Ovary (tissue), 10 donors: Measurements from ENCODE around the gene HOXA4. TPM values are rescaled to one million over a fixed set of nuclear protein-coding genes. Genes with fewer than 3 reads are reported as not detected.
A peak's percentile ranks its signal among the peaks of the same experiment; 100 is the strongest.

Source experiments
- DNase-seq, 5 donors: peaks; one replicate each; pipeline ENCODE4 v3.0.0-alpha.2; 2019 to 2020
- H3K27ac ChIP-seq, 2 donors: fragments of 200-600 bp; one replicate each; pipeline versions ENCODE4 v1.5.1 to v1.8.0; 2019 to 2022
- H3K27me3 ChIP-seq: fragments of 200-600 bp; one replicate; pipeline ENCODE4 v1.8.0; 2022
- H3K36me3 ChIP-seq: fragments of 200-600 bp; sonication (generic); one replicate; pipeline ENCODE4 v1.5.1; 2019
- H3K4me1 ChIP-seq: one replicate; pipeline ENCODE4 v1.8.1; 2013; ENCODE audit warnings: mild to moderate bottlenecking, moderate library complexity; ENCODE audit not compliant: insufficient read depth
- H3K4me3 ChIP-seq: fragments of 200-600 bp; sonication (generic); one replicate; pipeline ENCODE4 v1.5.1; 2017
- H3K9me3 ChIP-seq, 2 donors: fragments of 200-600 bp in 1 of 2; sonication (generic) in 1 of 2; one replicate each; pipeline versions ENCODE4 v1.5.1 to v1.8.1; 2013 to 2019; ENCODE audit warnings: mild to moderate bottlenecking in 1 of 2, moderate library complexity in 1 of 2
- CTCF ChIP-seq, 3 donors: fragments of 450-650 bp in 2 of 3; fragments of 200-600 bp in 1 of 3; IDR thresholded peaks; one replicate each; pipeline versions ENCODE4 v1.5.1 to v1.8.0; 2016 to 2022; ENCODE audit warnings: antibody characterized with exemption in 3 of 3, mild to moderate bottlenecking in 1 of 3
- EP300 ChIP-seq: sonication (generic); formaldehyde crosslinking; IDR thresholded peaks from one replicate; pipeline ENCODE4 v1.6.1; 2017; ENCODE audit warnings: antibody characterized with exemption
- POLR2A ChIP-seq: fragments of 450-650 bp; IDR thresholded peaks from one replicate; pipeline ENCODE4 v1.6.1; 2017; ENCODE audit warnings: antibody characterized with exemption, mild to moderate bottlenecking, moderate library complexity
- WGBS, 3 donors: extraction: QIAGEN DNeasy Blood & Tissue Kit in 1 of 3; methylation state at CpG; one replicate each; pipeline versions ENCODE4 v1.1.5 to v1.1.7; 2013 to 2017; 5-methylcytosine and 5-hydroxymethylcytosine counted together
- intact Hi-C, 4 donors: fragments of 100-400 bp; cut with DNase I; formaldehyde crosslinking; loops; one replicate each; pipeline versions ENCODE4 v1.11.0 to v1.15.1; 2022 to 2023
- long read RNA-seq, 3 donors: library from polyadenylated mRNA in 2 of 3; unstranded in 2 of 3; transcript quantifications; one replicate each; pipeline ENCODE4 v2.0.0 and lab custom pipeline, GENCODE V29; 2021 to 2026
- polyA plus RNA-seq, 2 donors: library from polyadenylated mRNA; stranded (reverse); fragments of 200-250 nt in 1 of 2; fragments of 350-450 nt in 1 of 2; fragmentation: Illumina TruSeq in 1 of 2; extraction: RNeasy Lipid Tissue Mini Kit (QIAGEN cat#74804) in 1 of 2; gene quantifications; one replicate each; pipeline ENCODE4 v1.2.3, GENCODE V29; 2013 to 2014
- total RNA-seq, 7 donors: library from RNA; depleted of rRNA in 2 of 7; stranded (reverse); fragments of >200 nt in 2 of 7; fragmentation: NEBNext Ultra II Directional in 3 of 7; extraction: Animal tissue kit (Norgen Biotek cat#: 25700) in 3 of 7; gene quantifications; one replicate each; pipeline versions ENCODE4 v1.1.0 to v1.2.4, GENCODE V29; 2016 to 2023
- donor health status: DM: no; HTN: no; CAD: no; lungs with moderate emphysema.
- donor health status: DM: no; HTN: no; CAD: no.
- donor health status: Bipolar disorder and iron deficiency.
- donor health status: DM: yes; HTN: yes; CAD: no.
- donor health status: DM: no; HTN: no; CAD: no.
- donor health status: DM: yes; HTN: yes; CAD: no.

Gene HOXA4
- total RNA-seq (10 to 100 TPM in 2 of 7 donors, 1 to 10 TPM in 3, under 1 TPM in 2; 0.22 to 34.0 (median 2.3) TPM), polyA plus RNA-seq (10 to 100 TPM in 1 of 2 donors, 1 to 10 TPM in 1; 6.6 to 12.9 TPM)
- long read RNA-seq, donor 1, partial matches to known transcripts = 0 of 2 reads
- long read RNA-seq, donor 1, other reads (novel, unspliced or antisense) = 0 of 2 reads
- long read RNA-seq, donor 2, transcript HOXA4-204 (2 exons, 1,728 nt) = major isoform, 8 of 8 reads
- long read RNA-seq, donor 2, partial matches to known transcripts = 0 of 8 reads
- long read RNA-seq, donor 2, other reads (novel, unspliced or antisense) = 0 of 8 reads
- long read RNA-seq, donor 3, partial matches to known transcripts = 0 of 1 reads
- long read RNA-seq, donor 3, other reads (novel, unspliced or antisense) = 0 of 1 reads

- Histone ChIP-seq H3K36me3 (no peaks in the 10 kb centered on the region), H3K9me3 (peaks cover 0 to 5% of the 10 kb centered on the region in 2 donors), H3K27ac (peak within 1 kb of the TSS in 1 of 2 donors; percentile 61), H3K4me3 (peak within 1 kb of the TSS; percentile 53), H3K4me1 (peaks cover 6% of the 10 kb centered on the region), H3K27me3 (no peaks in the 10 kb centered on the region)
- DNase-seq = peak; percentile 80 to 94 (median 88)
- intact Hi-C loops = loop anchor here in 1 of 4 donors (5.0 kb wide), 1 partner anchor 273 kb away; no protein-coding TSS in a partner anchor
- TF ChIP-seq EP300 = no peak
- TF ChIP-seq POLR2A = no peak
- no peak for TF ChIP-seq CTCF (IDR thresholded peaks at IDR 0.05)
- WGBS, 3 donors = 2 to 4% (median 2%) methylated on average over 47 to 67 of the region's 67 CpGs
Observed at GRCh38 chr7:27130540-27131389, at the start of gene HOXA4. HOXA4 (minus strand) TSS chr7:27130757; CDS start chr7:27130733, 24 bp downstream.

- peaks cover 2% of the 10 kb centered on the region for H3K4me1 ChIP-seq
- 7 to 14% (median 7%) methylated on average over 56 of the region's 56 CpGs for WGBS, 3 donors
- H3K9me3 ChIP-seq = no peaks in the 10 kb centered on the region
- peaks cover 14% of the 10 kb centered on the region for H3K27me3 ChIP-seq
- peak in 1 of 3 donors; percentile 19 for TF ChIP-seq CTCF (IDR thresholded peaks at IDR 0.05)
- no peak for TF ChIP-seq EP300
- TF ChIP-seq POLR2A = no peak
- DNase-seq = peak in 1 of 5 donors; percentile 72
- no peaks in the 10 kb centered on the region for H3K36me3 ChIP-seq
- no peak overlapping the region for H3K27ac ChIP-seq
- peak overlapping the region; percentile 53 for H3K4me3 ChIP-seq
- intact Hi-C loops = loop anchor here in 1 of 4 donors (10.0 kb wide), 1 partner anchor 1315 kb away; no protein-coding TSS in a partner anchor
Observed at GRCh38 chr7:27179503-27180430, 49.2 kb upstream of the HOXA4 start.

GRCh38 chr7:27179030-27179429 lies 48.5 kb upstream of the HOXA4 start:
- peaks cover 14% of the 10 kb centered on the region for H3K27me3 ChIP-seq
- WGBS, 3 donors = 41 to 66% (median 45%) methylated on average over 14 of the region's 14 CpGs
- TF ChIP-seq EP300 = no peak
- no peak for TF ChIP-seq CTCF (IDR thresholded peaks at IDR 0.05)
- TF ChIP-seq POLR2A = no peak
- H3K4me1 ChIP-seq = peaks cover 1% of the 10 kb centered on the region
- no peaks in the 10 kb centered on the region for H3K36me3 ChIP-seq
- H3K27ac ChIP-seq = no peak overlapping the region
- no peaks in the 10 kb centered on the region for H3K9me3 ChIP-seq
- peak in 1 of 5 donors; percentile 14 for DNase-seq
- peak overlapping the region; percentile 53 for H3K4me3 ChIP-seq
- intact Hi-C loops = no loop called here

GRCh38 chr7:27178366-27178765 lies 47.8 kb upstream of the HOXA4 start:
- intact Hi-C loops = no loop called here
- Histone ChIP-seq H3K27me3 (peaks cover 14% of the 10 kb centered on the region), H3K9me3 (no peaks in the 10 kb centered on the region), H3K27ac (no peak overlapping the region), H3K4me3 (peak overlapping the region; percentile 53), H3K36me3 (no peaks in the 10 kb centered on the region), H3K4me1 (peaks cover 6% of the 10 kb centered on the region)
- WGBS, 3 donors = 90 to 93% (median 91%) methylated on average over 6 of the region's 6 CpGs
- peak in 1 of 5 donors; percentile 10 for DNase-seq
- no peak for TF ChIP-seq CTCF (IDR thresholded peaks at IDR 0.05)
